HEK293 (cell line): Measurements from ENCODE around the gene SETD1B.
A peak's percentile ranks its signal among the peaks of the same experiment; 100 is the strongest.
"Not testable (repeated sequence)": the region's sequence is repeated elsewhere in the genome, so short reads cannot be mapped to it uniquely, and the experiment has no call there.

ENCODE experiments used
- ZNF121 ChIP-seq: fragments of 450-650 bp; formaldehyde crosslinking; IDR thresholded peaks from 2 replicates; pipeline ENCODE4 v1.5.1; 2016; ENCODE audit warnings: missing biosample characterization, missing genetic modification characterization
- ZNF23 ChIP-seq: fragments of 450-650 bp; formaldehyde crosslinking; IDR thresholded peaks from 2 replicates; pipeline ENCODE4 v1.5.1; 2016; ENCODE audit warnings: missing biosample characterization, missing genetic modification characterization, borderline replicate concordance
- ZNF24 ChIP-seq: fragments of 450-650 bp; formaldehyde crosslinking; IDR thresholded peaks from 2 replicates; pipeline ENCODE4 v1.5.1; 2016; ENCODE audit warnings: missing biosample characterization, missing genetic modification characterization
- ZNF302 ChIP-seq: fragments of 450-650 bp; formaldehyde crosslinking; IDR thresholded peaks from 2 replicates; pipeline ENCODE4 v1.5.1; 2016; ENCODE audit warnings: missing biosample characterization, missing genetic modification characterization, low read depth
- TF ChIP-seq, protein P1 (sequence below): fragments of 450-650 bp; formaldehyde crosslinking; IDR thresholded peaks from 2 replicates; pipeline ENCODE4 v1.5.1; 2016; ENCODE audit warnings: missing biosample characterization, missing genetic modification characterization
- TF ChIP-seq, protein P2 (sequence below): fragments of 450-650 bp; formaldehyde crosslinking; IDR thresholded peaks from 2 replicates; pipeline ENCODE4 v1.5.1; 2016; ENCODE audit warnings: missing biosample characterization, missing genetic modification characterization

DNA sequence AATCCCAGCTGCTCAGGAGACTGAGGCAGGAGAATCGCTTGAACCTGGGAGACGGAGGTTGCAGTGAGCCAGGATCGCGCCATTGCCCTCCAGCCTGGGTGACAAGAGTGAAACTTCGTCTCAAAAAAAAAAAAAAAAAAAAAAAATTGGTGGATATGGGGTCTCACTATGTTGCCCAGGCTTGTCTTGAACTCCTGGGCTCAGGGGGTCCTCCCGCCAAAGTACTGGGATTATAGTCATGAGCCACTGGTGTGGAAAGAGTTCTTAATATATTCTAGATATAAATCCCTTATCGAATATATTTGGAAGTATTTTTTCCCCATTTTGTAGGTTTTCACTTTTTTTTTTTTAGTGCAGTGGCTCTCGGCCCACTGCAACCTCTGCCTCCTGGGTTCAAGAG, 65.4 kb downstream of the SETD1B start:
- TF ChIP-seq, protein P1, sequence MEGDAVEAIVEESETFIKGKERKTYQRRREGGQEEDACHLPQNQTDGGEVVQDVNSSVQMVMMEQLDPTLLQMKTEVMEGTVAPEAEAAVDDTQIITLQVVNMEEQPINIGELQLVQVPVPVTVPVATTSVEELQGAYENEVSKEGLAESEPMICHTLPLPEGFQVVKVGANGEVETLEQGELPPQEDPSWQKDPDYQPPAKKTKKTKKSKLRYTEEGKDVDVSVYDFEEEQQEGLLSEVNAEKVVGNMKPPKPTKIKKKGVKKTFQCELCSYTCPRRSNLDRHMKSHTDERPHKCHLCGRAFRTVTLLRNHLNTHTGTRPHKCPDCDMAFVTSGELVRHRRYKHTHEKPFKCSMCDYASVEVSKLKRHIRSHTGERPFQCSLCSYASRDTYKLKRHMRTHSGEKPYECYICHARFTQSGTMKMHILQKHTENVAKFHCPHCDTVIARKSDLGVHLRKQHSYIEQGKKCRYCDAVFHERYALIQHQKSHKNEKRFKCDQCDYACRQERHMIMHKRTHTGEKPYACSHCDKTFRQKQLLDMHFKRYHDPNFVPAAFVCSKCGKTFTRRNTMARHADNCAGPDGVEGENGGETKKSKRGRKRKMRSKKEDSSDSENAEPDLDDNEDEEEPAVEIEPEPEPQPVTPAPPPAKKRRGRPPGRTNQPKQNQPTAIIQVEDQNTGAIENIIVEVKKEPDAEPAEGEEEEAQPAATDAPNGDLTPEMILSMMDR (tag by site-specific recombination) = not testable (repeated sequence)
- not testable (repeated sequence) for TF ChIP-seq ZNF302, ZNF24, ZNF23 (tag by site-specific recombination)
- peak; percentile 85 for TF ChIP-seq ZNF121 (tag by site-specific recombination)
- TF ChIP-seq, protein P2, sequence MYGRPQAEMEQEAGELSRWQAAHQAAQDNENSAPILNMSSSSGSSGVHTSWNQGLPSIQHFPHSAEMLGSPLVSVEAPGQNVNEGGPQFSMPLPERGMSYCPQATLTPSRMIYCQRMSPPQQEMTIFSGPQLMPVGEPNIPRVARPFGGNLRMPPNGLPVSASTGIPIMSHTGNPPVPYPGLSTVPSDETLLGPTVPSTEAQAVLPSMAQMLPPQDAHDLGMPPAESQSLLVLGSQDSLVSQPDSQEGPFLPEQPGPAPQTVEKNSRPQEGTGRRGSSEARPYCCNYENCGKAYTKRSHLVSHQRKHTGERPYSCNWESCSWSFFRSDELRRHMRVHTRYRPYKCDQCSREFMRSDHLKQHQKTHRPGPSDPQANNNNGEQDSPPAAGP = not testable (repeated sequence)
